K562 treated with DMSO at 1 percent for 12 hours (cell line): Measurements from ENCODE around the gene PIH1D2. TPM values are rescaled to one million over a fixed set of nuclear protein-coding genes. Genes with fewer than 3 reads are reported as not detected.

Experiments used
- total RNA-seq: library from RNA; unstranded; fragments of 300-600 nt; gene quantifications from 2 replicates; pipeline ENCODE4 v1.2.3, GENCODE V29; 2022; ENCODE audit not compliant: insufficient read depth

PIH1D2 gene, protein sequence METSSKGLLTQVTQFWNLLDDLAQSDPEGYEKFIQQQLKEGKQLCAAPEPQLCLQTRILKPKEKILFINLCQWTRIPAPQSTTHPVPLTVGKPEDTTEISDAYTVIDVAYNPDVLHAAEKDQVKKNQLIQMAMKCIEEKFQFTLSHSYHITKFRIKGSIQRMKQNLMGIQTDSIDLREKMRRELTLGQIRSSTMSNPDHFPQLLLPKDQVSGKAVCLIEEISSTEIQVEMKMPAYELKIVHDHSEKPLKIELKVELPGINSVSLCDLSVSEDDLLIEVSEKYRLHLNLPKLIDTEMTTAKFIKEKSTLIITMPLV
- total RNA-seq: 1.8 TPM in 1 of 2 replicates, not detected in the other

DNA sequence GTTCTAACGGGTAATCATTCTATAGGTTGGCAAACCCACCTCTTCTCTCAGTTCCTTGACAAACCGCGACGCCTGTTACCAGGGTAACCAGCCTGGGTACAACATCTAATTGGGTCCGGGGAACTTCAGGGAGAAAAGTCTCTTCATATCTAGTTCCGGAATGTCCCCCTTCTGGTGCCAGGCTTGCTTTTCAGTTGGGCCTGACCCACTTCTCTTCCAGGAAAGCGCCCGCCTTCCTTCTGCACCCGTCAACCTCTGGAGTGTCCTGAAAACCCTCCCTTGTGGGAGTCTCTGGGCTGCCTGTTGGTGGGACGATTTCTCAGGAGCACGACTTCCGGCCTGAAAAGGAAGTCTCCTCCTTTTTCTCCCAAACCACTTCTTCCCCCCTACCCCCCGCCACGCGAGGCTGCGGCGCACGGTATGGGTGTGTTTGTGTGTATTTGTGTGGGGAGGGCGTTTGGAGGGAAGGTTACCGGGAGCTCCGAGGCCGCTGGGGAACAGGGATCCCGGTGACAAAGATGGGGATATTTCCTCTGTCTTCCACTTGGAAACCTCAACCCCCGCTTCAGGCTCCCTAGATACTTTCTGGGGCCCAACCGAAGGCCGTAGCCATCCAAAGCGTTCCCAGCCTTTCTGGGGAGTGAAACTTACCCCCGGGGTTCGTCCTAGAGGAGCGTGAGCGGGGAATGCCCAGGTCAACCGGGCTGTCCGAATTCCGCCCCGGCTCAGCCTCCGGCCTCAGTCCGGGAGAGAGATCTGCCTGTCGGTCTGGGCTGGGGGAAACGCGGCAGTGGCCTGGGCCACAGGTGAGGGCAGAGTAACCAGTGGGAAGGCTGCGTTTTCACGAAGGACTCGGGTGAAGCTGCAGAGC, at the start of gene PIH1D2, which contains the start of gene NKAPD1:
Gene PIH1D2, minus strand, starts transcription at position 77 of the 871 bp plus-strand sequence. CDS start 843 bp downstream, outside the sequence.
Gene NKAPD1, plus strand, starts transcription at position 359 of the 871 bp plus-strand sequence. CDS start 1,276 bp downstream, outside the sequence.

DNA sequence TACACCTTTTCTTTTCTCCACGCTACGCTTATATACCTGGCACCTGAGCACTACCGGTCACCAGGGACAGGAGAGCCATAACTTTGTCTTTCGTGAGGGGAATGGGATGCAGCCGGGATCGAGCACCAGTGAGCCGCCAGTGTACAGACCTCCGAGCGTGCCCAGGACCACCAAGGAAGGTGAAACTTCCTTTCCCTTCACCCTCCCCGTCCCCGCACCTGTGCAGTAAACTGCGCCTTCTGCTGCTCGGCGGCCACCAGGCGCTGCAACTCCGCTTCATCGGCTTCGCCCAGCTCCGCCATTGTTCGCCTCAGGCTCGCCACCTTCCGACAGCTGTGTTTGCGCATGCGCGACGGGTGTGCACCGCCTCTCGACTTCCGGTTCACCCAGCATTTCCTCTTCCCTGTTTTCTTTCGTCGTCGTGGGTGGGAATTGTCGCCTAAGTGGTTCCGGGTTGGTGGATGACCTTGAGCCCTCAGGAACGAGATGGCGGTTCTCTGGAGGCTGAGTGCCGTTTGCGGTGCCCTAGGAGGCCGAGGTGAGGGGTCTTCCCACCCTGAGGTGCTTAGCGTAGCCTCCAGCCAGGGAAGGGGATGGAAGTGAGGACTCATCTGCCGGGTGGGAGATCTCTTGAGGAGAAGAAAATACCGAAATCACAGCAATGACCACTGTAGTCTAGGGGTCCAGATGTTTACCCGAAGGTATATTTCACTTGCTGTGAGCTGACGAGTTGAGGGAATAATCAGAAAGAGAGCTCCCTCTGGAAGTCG, 12.8 kb upstream of the PIH1D2 start, which contains the start of the genes SDHD and TIMM8B:
Gene SDHD, plus strand, starts transcription at position 452 of the 770 bp plus-strand sequence. Its CDS starts 35 bp downstream, at position 487.
Gene TIMM8B, minus strand, starts transcription at position 335 of the 770 bp plus-strand sequence. Its CDS starts 33 bp downstream, at position 302.

GRCh38 chr11:112024773-112025678, 48.8 kb downstream of the PIH1D2 start, which contains the start of gene DLAT:
DLAT (plus strand) TSS chr11:112025408; CDS start chr11:112025473, 65 bp downstream.

Other genes with a start within 250 kb of the PIH1D2 start
- 12.6 and 28.7 TPM in 2 replicates for gene ALG9, start 202.4 kb downstream of the PIH1D2 start, total RNA-seq
- gene FDXACB1, start 194.9 kb downstream of the PIH1D2 start, total RNA-seq: 0.78 and 1.4 TPM in 2 replicates
- gene CFAP68, start 194.5 kb downstream of the PIH1D2 start, total RNA-seq: 31.8 and 32.1 TPM in 2 replicates
- gene CRYAB, start 162.2 kb downstream of the PIH1D2 start, total RNA-seq: not detected in 2 replicates
- not detected in 2 replicates for gene HSPB2, start 161.3 kb downstream of the PIH1D2 start, total RNA-seq
- 0.89 and 2.1 TPM in 2 replicates for gene C11orf52, start 155.1 kb downstream of the PIH1D2 start, total RNA-seq
- gene DIXDC1, start 136.7 kb downstream of the PIH1D2 start, total RNA-seq: 1.4 and 5.1 TPM in 2 replicates
- gene DLAT, start 48.6 kb downstream of the PIH1D2 start, total RNA-seq: 22.0 and 41.2 TPM in 2 replicates
- 9.9 and 15.7 TPM in 2 replicates for gene NKAPD1, start 282 bp upstream of the PIH1D2 start, total RNA-seq
- 39.9 and 67.9 TPM in 2 replicates for gene TIMM8B, start 12.7 kb upstream of the PIH1D2 start, total RNA-seq
- 92.8 and 110 TPM in 2 replicates for gene SDHD, start 12.9 kb upstream of the PIH1D2 start, total RNA-seq
- gene IL18, start 90.1 kb upstream of the PIH1D2 start, total RNA-seq: 13.9 and 20.8 TPM in 2 replicates
- gene TEX12, start 93.4 kb upstream of the PIH1D2 start, total RNA-seq: not detected in 2 replicates
- 0.73 TPM in 1 of 2 replicates, not detected in the other for gene BCO2, start 101.5 kb upstream of the PIH1D2 start, total RNA-seq
- gene PTS, start 152.4 kb upstream of the PIH1D2 start, total RNA-seq: 23.8 and 30.2 TPM in 2 replicates
- gene PLET1, start 186.8 kb upstream of the PIH1D2 start, total RNA-seq: not detected in 2 replicates